K562 (cell line): ENCODE results near the gene MAK. TPM values are rescaled to one million over a fixed set of nuclear protein-coding genes. Genes with fewer than 3 reads are reported as not detected.
A peak's percentile ranks its signal among the peaks of the same experiment; 100 is the strongest.

Experiments
- CBFA2T3 ChIP-seq: fragments of 450-650 bp; IDR thresholded peaks from 2 replicates; pipeline ENCODE4 v1.6.1; 2017
- CTCFL ChIP-seq: IDR thresholded peaks from 2 replicates; pipeline ENCODE4 v1.6.1; 2011; ENCODE audit warnings: borderline replicate concordance, low read depth, mild to moderate bottlenecking, moderate library complexity, low read length; ENCODE audit not compliant: insufficient read depth, poor library complexity, severe bottlenecking
- ELF4 ChIP-seq: fragments of 450-650 bp; formaldehyde crosslinking; IDR thresholded peaks from 2 replicates; pipeline ENCODE4 v1.4.0; 2022; ENCODE audit warnings: missing genetic modification characterization
- GABPB1 ChIP-seq: sonication (generic); formaldehyde crosslinking; IDR thresholded peaks from 2 replicates; pipeline ENCODE4 v1.8.0; 2022; ENCODE audit warnings: mild to moderate bottlenecking, missing genetic modification reagents
- JUNB ChIP-seq: fragments of 450-650 bp; formaldehyde crosslinking; conservative IDR thresholded peaks from 2 replicates; pipeline ENCODE4 v1.4.0; 2020; ENCODE audit warnings: mild to moderate bottlenecking
- MBD2 ChIP-seq: sonication (generic); IDR thresholded peaks from 2 replicates; pipeline ENCODE4 v1.6.1; 2016; ENCODE audit warnings: low read depth, borderline replicate concordance
- PCBP2 ChIP-seq: fragments of 200-400 bp; formaldehyde crosslinking; IDR thresholded peaks from 2 replicates; pipeline ENCODE4 v1.6.1; 2018; ENCODE audit warnings: low read length, low read depth, mild to moderate bottlenecking, moderate library complexity; ENCODE audit not compliant: poor library complexity, severe bottlenecking
- SIRT6 ChIP-seq: IDR thresholded peaks from one replicate; pipeline ENCODE4 v1.6.1; 2012; ENCODE audit warnings: low read depth, mild to moderate bottlenecking, control low read depth, inconsistent platforms, low read length, moderate library complexity
- SIX5 ChIP-seq, 2 experiments: IDR thresholded peaks; 2 replicates each; pipeline ENCODE4 v1.6.1; 2011; ENCODE audit warnings: low read length in 2 of 2, borderline replicate concordance in 1 of 2, low read depth in 1 of 2, mild to moderate bottlenecking in 1 of 2, moderate library complexity in 1 of 2; ENCODE audit not compliant: insufficient read depth in 1 of 2
- SMAD2 ChIP-seq: fragments of 150-350 bp; IDR thresholded peaks from 2 replicates; pipeline ENCODE4 v1.6.1; 2014; ENCODE audit warnings: low read depth, mild to moderate bottlenecking, low read length
- SMAD4 ChIP-seq: fragments of 250-450 bp; sonication (Bioruptor Pico); conservative IDR thresholded peaks from 2 replicates; pipeline ENCODE4 v1.8.0; 2021; ENCODE audit warnings: inconsistent platforms, mild to moderate bottlenecking, moderate library complexity
- SREBF1 ChIP-seq: fragments of 150-350 bp; IDR thresholded peaks from 2 replicates; pipeline ENCODE4 v1.6.1; 2014; ENCODE audit warnings: antibody characterized with exemption, low read depth, low read length, borderline replicate concordance
- ZC3H11A ChIP-seq: IDR thresholded peaks from 2 replicates; pipeline ENCODE4 v1.6.1; 2012; ENCODE audit warnings: low read depth, low read length, improper control_type of control experiment
- ZNF121 ChIP-seq: sonication (generic); formaldehyde crosslinking; conservative IDR thresholded peaks from 2 replicates; pipeline ENCODE4 v1.8.0; 2022; ENCODE audit warnings: missing genetic modification reagents
- ZNF197 ChIP-seq: fragments of 200-800 bp; sonication (Bioruptor generic); IDR thresholded peaks from 2 replicates; pipeline ENCODE4 v1.6.1; 2016; ENCODE audit warnings: low read depth, missing genetic modification characterization, missing compliant biosample characterization
- ZNF561 ChIP-seq: fragments of 450-650 bp; formaldehyde crosslinking; conservative IDR thresholded peaks from 2 replicates; pipeline ENCODE4 v1.4.0; 2020; ENCODE audit warnings: mild to moderate bottlenecking, moderate library complexity
- polyA plus RNA-seq, 8 experiments: library from polyadenylated mRNA; depleted of rRNA in 4 of 8; stranded (reverse) in 5 of 8; unstranded in 3 of 8; fragments of >200 nt; fragmentation: Nextera tagmentation in 2 of 8; fragmentation: Illumina TruSeq in 1 of 8; extraction: Ambion mirVana in 2 of 8; extraction: Trizol in 1 of 8; gene quantifications; 2 replicates each; pipeline versions ENCODE4 v1.2.1 to v1.2.3, GENCODE V29; 2011 to 2014; ENCODE audit warnings: inconsistent platforms in 1 of 8, missing spikeins in 1 of 8
- total RNA-seq, 7 experiments: library from RNA; depleted of rRNA in 6 of 7; stranded (reverse); fragments of >200 nt in 6 of 7; fragmentation: Illumina TruSeq in 2 of 7; extraction: Trizol in 2 of 7; gene quantifications; 2 replicates each; pipeline versions ENCODE4 v1.2.1 to v1.2.3, GENCODE V29; 2011 to 2021; ENCODE audit warnings: low replicate concordance in 1 of 7
- TF ChIP-seq, protein P1 (sequence below): fragments of 250-450 bp; sonication (Bioruptor Pico); IDR thresholded peaks from 2 replicates; pipeline ENCODE4 v1.8.0; 2022; ENCODE audit warnings: moderate library complexity, mild to moderate bottlenecking, inconsistent platforms
- TF ChIP-seq, protein P2 (sequence below): fragments of 450-650 bp; formaldehyde crosslinking; IDR thresholded peaks from 2 replicates; pipeline ENCODE4 v1.4.0; 2020; ENCODE audit warnings: mild to moderate bottlenecking
- TF ChIP-seq, protein P3 (sequence below), 3 experiments: IDR thresholded peaks in 2 of 3; conservative IDR thresholded peaks in 1 of 3; 2 replicates each; pipeline ENCODE4 v1.5.1; 2011 to 2012; ENCODE audit warnings: low read length in 3 of 3, mild to moderate bottlenecking in 3 of 3, control low read depth in 2 of 3, improper control_type of control experiment in 1 of 3, inconsistent platforms in 1 of 3, low read depth in 1 of 3, mixed read lengths in 1 of 3, moderate library complexity in 1 of 3; ENCODE audit not compliant: insufficient read depth in 2 of 3
- TF ChIP-seq, protein P4 (sequence below), 3 experiments: fragments of 200-800 bp in 1 of 3; sonication (Bioruptor generic) in 1 of 3; sonication (generic) in 1 of 3; formaldehyde crosslinking in 1 of 3; IDR thresholded peaks; 2 replicates each; pipeline versions ENCODE4 v1.6.1 to v1.8.0; 2016 to 2022; ENCODE audit warnings: mild to moderate bottlenecking in 2 of 3, missing compliant biosample characterization in 2 of 3, missing genetic modification characterization in 2 of 3, missing genetic modification reagents in 1 of 3

MAK gene
- total and polyA plus RNA-seq, 9 of the 15 experiments (the other 6 are each of a cell fraction or from before 2014, with no cell fraction given) = 0.25 to 1.1 (median 0.53) TPM

- TF ChIP-seq, protein P1, sequence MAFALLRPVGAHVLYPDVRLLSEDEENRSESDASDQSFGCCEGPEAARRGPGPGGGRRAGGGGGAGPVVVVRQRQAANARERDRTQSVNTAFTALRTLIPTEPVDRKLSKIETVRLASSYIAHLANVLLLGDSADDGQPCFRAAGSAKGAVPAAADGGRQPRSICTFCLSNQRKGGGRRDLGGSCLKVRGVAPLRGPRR = no peak
- TF ChIP-seq SMAD2 (no peak), GABPB1 (CRISPR knock-in tag) (peak; percentile 62), SIX5 (IDR thresholded peaks at IDR 0.05; ENCODE audit: borderline replicate concordance in 1 of 2, insufficient read depth in 1 of 2, low read depth in 1 of 2, low read length in 2 of 2) (no peak), CBFA2T3 (no peak; the same call in 1 of the 2 replicates), ZNF561 (no peak), JUNB (CRISPR knock-in tag) (no peak), ZC3H11A (0 out of 2 replicates have a peak, but pooled peaks have one; percentile 62), PCBP2 (no peak), ELF4 (CRISPR knock-in tag) (no peak), CTCFL (peak; percentile 93), SREBF1 (no peak), SIRT6 (no peak), ZNF121 (no peak), ZNF197 (CRISPR knock-in tag) (no peak), MBD2 (peak; percentile 63; the same call in 1 of the 2 replicates), SMAD4 (CRISPR knock-in tag) (0 out of 2 replicates have a peak, but pooled peaks have one; percentile 47)
- TF ChIP-seq, protein P2, sequence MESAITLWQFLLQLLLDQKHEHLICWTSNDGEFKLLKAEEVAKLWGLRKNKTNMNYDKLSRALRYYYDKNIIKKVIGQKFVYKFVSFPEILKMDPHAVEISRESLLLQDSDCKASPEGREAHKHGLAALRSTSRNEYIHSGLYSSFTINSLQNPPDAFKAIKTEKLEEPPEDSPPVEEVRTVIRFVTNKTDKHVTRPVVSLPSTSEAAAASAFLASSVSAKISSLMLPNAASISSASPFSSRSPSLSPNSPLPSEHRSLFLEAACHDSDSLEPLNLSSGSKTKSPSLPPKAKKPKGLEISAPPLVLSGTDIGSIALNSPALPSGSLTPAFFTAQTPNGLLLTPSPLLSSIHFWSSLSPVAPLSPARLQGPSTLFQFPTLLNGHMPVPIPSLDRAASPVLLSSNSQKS (CRISPR knock-in tag) = no peak
- TF ChIP-seq, protein P3, sequence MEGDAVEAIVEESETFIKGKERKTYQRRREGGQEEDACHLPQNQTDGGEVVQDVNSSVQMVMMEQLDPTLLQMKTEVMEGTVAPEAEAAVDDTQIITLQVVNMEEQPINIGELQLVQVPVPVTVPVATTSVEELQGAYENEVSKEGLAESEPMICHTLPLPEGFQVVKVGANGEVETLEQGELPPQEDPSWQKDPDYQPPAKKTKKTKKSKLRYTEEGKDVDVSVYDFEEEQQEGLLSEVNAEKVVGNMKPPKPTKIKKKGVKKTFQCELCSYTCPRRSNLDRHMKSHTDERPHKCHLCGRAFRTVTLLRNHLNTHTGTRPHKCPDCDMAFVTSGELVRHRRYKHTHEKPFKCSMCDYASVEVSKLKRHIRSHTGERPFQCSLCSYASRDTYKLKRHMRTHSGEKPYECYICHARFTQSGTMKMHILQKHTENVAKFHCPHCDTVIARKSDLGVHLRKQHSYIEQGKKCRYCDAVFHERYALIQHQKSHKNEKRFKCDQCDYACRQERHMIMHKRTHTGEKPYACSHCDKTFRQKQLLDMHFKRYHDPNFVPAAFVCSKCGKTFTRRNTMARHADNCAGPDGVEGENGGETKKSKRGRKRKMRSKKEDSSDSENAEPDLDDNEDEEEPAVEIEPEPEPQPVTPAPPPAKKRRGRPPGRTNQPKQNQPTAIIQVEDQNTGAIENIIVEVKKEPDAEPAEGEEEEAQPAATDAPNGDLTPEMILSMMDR (IDR thresholded peaks at IDR 0.05 in 2 of 3, conservative IDR thresholded peaks at IDR 0.05 in 1 of 3; ENCODE audit: insufficient read depth in 2 of 3, low read depth in 1 of 3, low read length in 3 of 3) = peak; percentile 74 to 89 (median 83)
- TF ChIP-seq, protein P4, sequence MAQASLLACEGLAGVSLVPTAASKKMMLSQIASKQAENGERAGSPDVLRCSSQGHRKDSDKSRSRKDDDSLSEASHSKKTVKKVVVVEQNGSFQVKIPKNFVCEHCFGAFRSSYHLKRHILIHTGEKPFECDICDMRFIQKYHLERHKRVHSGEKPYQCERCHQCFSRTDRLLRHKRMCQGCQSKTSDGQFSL (CRISPR knock-in tag; IDR thresholded peaks at IDR 0.05) = no peak
- TF ChIP-seq, protein P4 (tag; IDR thresholded peaks at IDR 0.05) = no peak
Measured at GRCh38 chr6:10886691-10887502, 48.6 kb upstream of the MAK start, which contains the start of gene SYCP2L (continued).
